Measurements from ENCODE around the gene PAX2. TPM values are rescaled to one million over a fixed set of nuclear protein-coding genes. Genes with fewer than 3 reads are reported as not detected.
A peak's percentile ranks its signal among the peaks of the same experiment; 100 is the strongest.

The PAX2 gene
- total RNA-seq, 4 donors from 2014 or later = not detected

- 2% methylated on average over 31 of the region's 68 CpGs for WGBS
- intact Hi-C loops (cut with DNase I) = no loop called here
- no peaks in the 10 kb centered on the region for H3K9me3 ChIP-seq
- H3K27ac ChIP-seq (replicated peaks in 1 of 4) = no peak overlapping the region
- peaks cover 32 to 45% (median 43%) of the 10 kb centered on the region in 4 donors for H3K4me1 ChIP-seq
- TF ChIP-seq POLR2A (IDR thresholded peaks at IDR 0.05; ENCODE audit: low read depth) = no peak
- peak in 2 of 3 experiments; percentile 20 to 22 for TF ChIP-seq CTCF (IDR thresholded peaks at IDR 0.05)
- peaks cover 5 to 99% (median 67%) of the 10 kb centered on the region in 4 donors for H3K27me3 ChIP-seq
- H3K4me3 ChIP-seq = peak overlapping the region; percentile 45 to 58 (median 51)
- DNase-seq (ENCODE audit: extremely low spot score) = no peak
- H3K36me3 ChIP-seq = no peaks in the 10 kb centered on the region
These were observed 81.8 kb downstream of the PAX2 start for GRCh38 chr10:100826983-100827818.

DNA sequence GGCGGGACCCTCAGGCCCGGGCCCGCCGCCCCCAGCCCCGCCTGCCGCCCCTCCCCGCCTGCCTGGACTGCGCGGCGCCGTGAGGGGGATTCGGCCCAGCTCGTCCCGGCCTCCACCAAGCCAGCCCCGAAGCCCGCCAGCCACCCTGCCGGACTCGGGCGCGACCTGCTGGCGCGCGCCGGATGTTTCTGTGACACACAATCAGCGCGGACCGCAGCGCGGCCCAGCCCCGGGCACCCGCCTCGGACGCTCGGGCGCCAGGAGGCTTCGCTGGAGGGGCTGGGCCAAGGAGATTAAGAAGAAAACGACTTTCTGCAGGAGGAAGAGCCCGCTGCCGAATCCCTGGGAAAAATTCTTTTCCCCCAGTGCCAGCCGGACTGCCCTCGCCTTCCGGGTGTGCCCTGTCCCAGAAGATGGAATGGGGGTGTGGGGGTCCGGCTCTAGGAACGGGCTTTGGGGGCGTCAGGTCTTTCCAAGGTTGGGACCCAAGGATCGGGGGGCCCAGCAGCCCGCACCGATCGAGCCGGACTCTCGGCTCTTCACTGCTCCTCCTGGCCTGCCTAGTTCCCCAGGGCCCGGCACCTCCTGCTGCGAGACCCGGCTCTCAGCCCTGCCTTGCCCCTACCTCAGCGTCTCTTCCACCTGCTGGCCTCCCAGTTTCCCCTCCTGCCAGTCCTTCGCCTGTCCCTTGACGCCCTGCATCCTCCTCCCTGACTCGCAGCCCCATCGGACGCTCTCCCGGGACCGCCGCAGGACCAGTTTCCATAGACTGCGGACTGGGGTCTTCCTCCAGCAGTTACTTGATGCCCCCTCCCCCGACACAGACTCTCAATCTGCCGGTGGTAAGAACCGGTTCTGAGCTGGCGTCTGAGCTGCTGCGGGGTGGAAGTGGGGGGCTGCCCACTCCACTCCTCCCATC lies 82.7 kb downstream of the PAX2 start:
- TF ChIP-seq POLR2A (IDR thresholded peaks at IDR 0.05; ENCODE audit: low read depth) (no peak), CTCF (IDR thresholded peaks at IDR 0.05) (peak in 1 of 3 experiments; percentile 21), POLR2AphosphoS5 (IDR thresholded peaks at IDR 0.05) (no peak), EP300 (IDR thresholded peaks at IDR 0.05) (no peak)
- Histone ChIP-seq H3K27me3 (peaks cover 5 to 100% (median 67%) of the 10 kb centered on the region in 4 donors), H3K4me3 (peak overlapping the region; percentile 45 to 58 (median 51)), H3K4me1 (peaks cover 32 to 45% (median 43%) of the 10 kb centered on the region in 4 donors), H3K9me3 (no peaks in the 10 kb centered on the region), H3K27ac (replicated peaks in 1 of 4) (no peak overlapping the region), H3K36me3 (no peaks in the 10 kb centered on the region)
- WGBS = 2% methylated on average over 25 of the region's 69 CpGs
- intact Hi-C loops (cut with DNase I) = no loop called here
- no peak for DNase-seq (ENCODE audit: extremely low spot score)

GRCh38 chr10:100828738-100829096 lies 83.3 kb downstream of the PAX2 start:
- peak overlapping the region; percentile 45 to 58 (median 51) for H3K4me3 ChIP-seq
- TF ChIP-seq POLR2A (IDR thresholded peaks at IDR 0.05; ENCODE audit: low read depth) = no peak
- no peak for TF ChIP-seq CTCF (IDR thresholded peaks at IDR 0.05)
- no peak for TF ChIP-seq EP300 (IDR thresholded peaks at IDR 0.05)
- no peak for TF ChIP-seq POLR2AphosphoS5 (IDR thresholded peaks at IDR 0.05)
- no peaks in the 10 kb centered on the region for H3K36me3 ChIP-seq
- 0% methylated on average over 15 of the region's 20 CpGs for WGBS
- DNase-seq (ENCODE audit: extremely low spot score) = no peak
- peaks cover 32 to 45% (median 43%) of the 10 kb centered on the region in 4 donors for H3K4me1 ChIP-seq
- no peaks in the 10 kb centered on the region for H3K9me3 ChIP-seq
- intact Hi-C loops (cut with DNase I) = no loop called here
- peaks cover 5 to 97% (median 67%) of the 10 kb centered on the region in 4 donors for H3K27me3 ChIP-seq
- H3K27ac ChIP-seq (replicated peaks in 1 of 4) = no peak overlapping the region

DNA sequence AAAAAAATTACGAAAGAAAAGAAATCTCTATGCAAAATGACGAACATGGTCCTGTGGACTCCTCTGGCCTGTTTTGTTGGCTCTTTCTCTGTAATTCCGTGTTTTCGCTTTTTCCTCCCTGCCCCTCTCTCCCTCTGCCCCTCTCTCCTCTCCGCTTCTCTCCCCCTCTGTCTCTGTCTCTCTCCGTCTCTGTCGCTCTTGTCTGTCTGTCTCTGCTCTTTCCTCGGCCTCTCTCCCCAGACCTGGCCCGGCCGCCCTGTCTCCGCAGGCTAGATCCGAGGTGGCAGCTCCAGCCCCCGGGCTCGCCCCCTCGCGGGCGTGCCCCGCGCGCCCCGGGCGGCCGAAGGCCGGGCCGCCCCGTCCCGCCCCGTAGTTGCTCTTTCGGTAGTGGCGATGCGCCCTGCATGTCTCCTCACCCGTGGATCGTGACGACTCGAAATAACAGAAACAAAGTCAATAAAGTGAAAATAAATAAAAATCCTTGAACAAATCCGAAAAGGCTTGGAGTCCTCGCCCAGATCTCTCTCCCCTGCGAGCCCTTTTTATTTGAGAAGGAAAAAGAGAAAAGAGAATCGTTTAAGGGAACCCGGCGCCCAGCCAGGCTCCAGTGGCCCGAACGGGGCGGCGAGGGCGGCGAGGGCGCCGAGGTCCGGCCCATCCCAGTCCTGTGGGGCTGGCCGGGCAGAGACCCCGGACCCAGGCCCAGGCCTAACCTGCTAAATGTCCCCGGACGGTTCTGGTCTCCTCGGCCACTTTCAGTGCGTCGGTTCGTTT lies 83.9 kb downstream of the PAX2 start:
- TF ChIP-seq EP300 (IDR thresholded peaks at IDR 0.05) (no peak), POLR2A (IDR thresholded peaks at IDR 0.05; ENCODE audit: low read depth) (no peak), CTCF (IDR thresholded peaks at IDR 0.05) (no peak), POLR2AphosphoS5 (IDR thresholded peaks at IDR 0.05) (no peak)
- H3K9me3 ChIP-seq = no peaks in the 10 kb centered on the region
- 6% methylated on average over 54 of the region's 58 CpGs for whole genome bisulfite sequencing
- H3K36me3 ChIP-seq = no peaks in the 10 kb centered on the region
- intact Hi-C loops (cut with DNase I) = no loop called here
- H3K27me3 ChIP-seq = peaks cover 5 to 91% (median 67%) of the 10 kb centered on the region in 4 donors
- peak overlapping the region; percentile 45 to 58 (median 51) for H3K4me3 ChIP-seq
- DNase-seq (ENCODE audit: extremely low spot score) = no peak
- H3K27ac ChIP-seq (replicated peaks in 1 of 4) = no peak overlapping the region
- peaks cover 32 to 45% (median 43%) of the 10 kb centered on the region in 4 donors for H3K4me1 ChIP-seq
